Measurements from ENCODE around the gene DEAF1.
A peak's percentile ranks its signal among the peaks of the same experiment; 100 is the strongest.

DEAF1 gene

GRCh38 chr11:721247-721740 lies 26.3 kb upstream of the DEAF1 start:
- DNase-seq (ENCODE audit: low spot score): no peak

- DNase-seq (ENCODE audit: low spot score): peak; percentile 67
Observed at GRCh38 chr11:720642-721246, 25.7 kb upstream of the DEAF1 start.

DNA sequence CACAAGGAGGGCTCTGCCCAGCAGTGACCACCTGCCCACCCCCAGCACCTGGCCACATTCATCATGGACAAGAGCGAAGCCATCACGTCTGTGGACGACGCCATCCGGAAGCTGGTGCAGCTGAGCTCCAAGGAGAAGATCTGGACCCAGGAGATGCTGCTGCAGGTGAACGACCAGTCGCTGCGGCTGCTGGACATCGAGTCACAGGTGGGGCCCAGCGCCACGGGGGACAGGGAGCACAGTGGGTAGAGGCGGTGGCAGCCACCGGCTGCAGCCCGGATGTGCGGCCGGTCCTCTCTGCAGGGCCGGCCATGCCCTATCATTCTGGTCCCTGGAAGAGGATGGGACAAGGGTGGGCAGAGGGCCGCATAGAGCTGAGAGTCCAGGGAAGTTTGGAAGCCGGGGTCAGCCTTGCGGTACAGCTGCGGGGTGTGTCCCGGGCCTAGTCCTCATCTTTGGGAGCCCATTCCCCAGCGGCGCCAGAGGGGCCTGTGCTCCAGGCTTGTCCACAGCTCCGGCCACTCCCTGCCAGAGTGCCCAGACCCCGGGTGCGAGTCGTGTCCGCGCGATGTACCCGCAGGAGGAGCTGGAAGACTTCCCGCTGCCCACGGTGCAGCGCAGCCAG lies 25.1 kb upstream of the DEAF1 start:
- DNase-seq (ENCODE audit: low spot score): peak; percentile 42

GRCh38 chr11:719214-720016 lies 24.4 kb upstream of the DEAF1 start:
- DNase-seq (ENCODE audit: low spot score): peak; percentile 33

DNA sequence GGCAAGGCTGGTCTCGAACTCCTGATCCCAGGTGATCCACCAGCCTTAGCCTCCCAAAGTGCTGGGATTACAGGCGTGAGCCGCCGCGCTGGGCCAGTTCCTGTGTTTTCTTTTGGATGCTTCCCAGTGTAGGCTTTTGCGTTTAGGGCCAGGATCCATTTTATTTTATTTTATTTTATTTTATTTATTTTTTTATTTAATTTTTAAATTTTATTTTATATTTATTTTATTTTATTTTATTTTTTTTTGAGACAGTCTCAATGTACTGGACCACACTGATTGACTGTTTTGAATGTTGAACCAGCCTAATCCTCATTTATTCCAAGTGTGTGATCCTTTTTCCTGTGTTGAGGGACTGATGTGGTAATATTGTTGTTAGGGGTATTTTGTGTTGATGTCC lies 19.4 kb upstream of the DEAF1 start:
- no peak for DNase-seq (ENCODE audit: low spot score)

GRCh38 chr11:709109-709997 lies 14.3 kb upstream of the DEAF1 start:
- DNase-seq (ENCODE audit: low spot score): peak; percentile 26

GRCh38 chr11:708511-708910 lies 13.5 kb upstream of the DEAF1 start:
- DNase-seq (ENCODE audit: low spot score): peak; percentile 27

DNA sequence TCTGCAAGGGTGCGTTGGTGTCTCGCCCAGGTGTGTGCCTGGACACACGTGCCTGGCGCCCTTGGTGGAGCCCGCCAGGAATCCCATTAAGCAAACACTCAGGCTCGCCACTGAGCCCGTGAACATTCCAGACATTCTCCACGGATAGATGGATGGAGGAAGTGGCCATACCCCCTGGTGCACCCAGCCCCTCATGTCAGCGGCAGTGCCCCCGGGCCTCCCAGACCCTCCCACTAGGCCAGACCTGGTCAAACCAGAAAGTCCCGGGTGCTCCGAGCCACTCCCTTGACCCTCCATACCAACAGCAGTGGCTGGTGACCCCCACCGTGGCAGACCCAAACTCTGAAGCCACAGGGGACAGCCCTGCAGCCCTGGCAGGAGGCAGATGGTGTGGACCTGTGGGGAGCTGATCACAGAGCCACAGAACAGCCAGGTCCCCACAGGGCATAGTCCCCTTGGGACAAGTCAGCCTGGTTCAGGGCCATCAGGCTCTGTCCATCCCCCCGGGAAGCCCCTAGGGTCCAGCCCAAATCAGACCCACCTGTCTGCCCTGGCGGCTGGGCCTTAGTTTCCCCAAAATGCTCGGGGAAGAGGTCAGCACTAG lies 12.9 kb upstream of the DEAF1 start:
- peak; percentile 37 for DNase-seq (ENCODE audit: low spot score)

GRCh38 chr11:706957-707816 lies 12.2 kb upstream of the DEAF1 start:
- peak; percentile 42 for DNase-seq (ENCODE audit: low spot score)

DNA sequence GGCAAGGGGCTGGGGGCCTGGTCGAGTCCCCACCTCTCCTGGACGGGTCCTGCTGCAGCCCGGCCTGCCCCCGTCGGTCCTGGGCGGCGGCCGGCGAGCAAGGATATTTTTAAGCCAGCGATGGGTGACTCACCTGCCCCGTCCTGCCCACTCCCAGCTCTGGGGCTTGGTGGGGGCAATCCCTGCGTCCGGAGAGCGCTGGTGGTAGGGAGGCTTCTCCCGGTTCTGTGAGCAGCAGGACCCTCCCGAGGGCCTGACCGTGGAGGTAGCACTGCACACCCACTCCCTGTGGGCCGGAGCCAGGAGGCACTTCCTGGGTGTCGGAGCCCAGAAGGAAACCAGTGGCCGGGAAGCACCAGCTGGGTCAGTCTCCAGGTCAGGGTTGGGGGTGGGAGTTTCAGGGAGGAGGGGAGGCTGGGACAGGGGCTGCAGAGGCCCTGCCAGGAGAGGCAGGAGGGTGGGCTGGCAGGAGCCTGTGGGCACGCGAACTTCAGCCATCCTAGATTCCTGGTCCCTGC lies 11.5 kb upstream of the DEAF1 start:
- DNase-seq (ENCODE audit: low spot score): no peak

- no peak for DNase-seq (ENCODE audit: low spot score)
Observed at GRCh38 chr11:705646-706438, 10.8 kb upstream of the DEAF1 start, which contains the start of gene EPS8L2. TSS of gene EPS8L2 (plus strand) at chr11:706231. CDS start at chr11:709408, 3,177 bp downstream.

DNA sequence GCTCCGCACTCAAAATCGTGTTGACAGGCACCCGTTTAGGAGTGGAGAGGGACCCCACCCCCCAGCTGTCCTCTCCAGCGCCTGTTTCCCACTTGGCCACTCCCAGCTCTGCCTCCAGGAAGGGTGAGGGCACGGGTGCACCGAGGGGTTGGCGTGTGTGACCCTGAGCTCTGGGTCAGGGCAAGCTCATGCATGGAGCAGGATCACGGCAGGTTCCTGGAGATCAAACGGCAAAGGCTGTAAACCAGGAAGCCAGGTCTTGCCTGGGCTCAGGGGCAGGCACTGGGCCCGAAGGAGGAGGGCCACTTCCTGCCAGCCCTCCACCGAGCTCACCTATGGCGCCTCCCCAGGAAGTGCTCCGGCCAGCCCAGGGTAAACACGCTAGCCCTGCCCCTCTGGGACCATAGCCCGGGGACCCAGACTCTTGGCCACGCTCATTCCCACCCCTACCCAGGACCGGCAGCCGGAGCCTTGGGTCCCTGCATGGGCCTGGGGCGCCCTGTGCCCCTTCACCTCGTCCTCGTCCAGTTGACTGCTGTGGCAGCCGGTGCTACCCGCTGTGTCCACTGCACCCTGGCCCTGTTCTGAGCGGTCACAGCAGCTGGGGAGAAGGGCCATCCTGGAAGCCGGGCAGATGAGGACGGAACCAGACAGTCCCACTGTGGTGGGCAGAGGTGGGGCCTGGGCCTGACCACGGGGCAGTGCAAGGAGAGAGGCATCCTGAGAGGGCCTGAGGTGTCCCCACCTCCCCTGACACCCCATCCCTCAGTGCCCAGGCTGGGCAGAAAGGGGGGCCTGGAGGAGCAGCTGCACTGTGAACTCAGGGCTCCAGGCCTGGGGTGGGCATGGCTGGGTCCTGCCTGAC lies 10.0 kb upstream of the DEAF1 start:
- DNase-seq (ENCODE audit: low spot score): no peak

DNA sequence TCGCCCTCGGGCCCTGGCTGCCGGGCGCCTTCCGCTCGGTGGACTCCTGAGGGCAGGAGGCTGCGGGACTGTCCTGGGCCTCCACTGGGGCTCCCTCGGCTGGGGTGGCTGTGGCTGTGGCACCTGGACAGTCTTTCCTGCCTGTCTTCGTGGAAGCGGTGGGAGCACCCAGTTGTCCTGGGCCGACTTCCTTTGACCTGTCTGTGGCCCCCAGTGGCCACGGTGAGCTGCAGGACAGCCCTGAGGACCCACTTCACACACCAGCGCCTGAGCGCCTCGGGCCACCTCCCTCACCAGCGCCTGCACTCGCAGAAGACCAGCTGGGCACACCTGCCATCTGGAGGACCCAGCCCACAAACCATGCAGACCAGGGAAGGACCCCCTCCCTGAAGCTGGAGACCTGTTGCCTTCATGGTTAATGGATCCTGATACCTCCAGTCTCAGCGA lies 9.2 kb upstream of the DEAF1 start:
- DNase-seq (ENCODE audit: low spot score): no peak

DNA sequence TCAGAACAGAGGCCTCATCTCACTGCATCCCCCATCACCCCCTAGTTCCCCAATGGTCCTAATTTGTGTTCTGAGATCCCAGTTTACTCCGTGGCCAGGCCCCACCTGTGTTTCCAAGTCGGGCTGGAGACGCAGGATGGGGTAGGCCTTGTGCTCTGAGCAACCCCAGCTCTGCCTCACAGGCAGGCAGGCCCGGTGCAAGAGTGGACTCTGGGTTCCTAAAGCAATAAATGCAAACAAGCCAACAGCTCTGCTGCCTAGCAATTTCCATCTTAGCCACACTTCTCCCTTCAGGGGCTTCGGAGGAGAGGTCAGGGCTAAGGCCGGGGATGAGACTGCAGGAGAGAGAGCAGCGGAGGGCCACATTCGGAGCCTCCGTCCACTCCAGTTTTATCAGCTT lies 8.5 kb upstream of the DEAF1 start:
- no peak for DNase-seq (ENCODE audit: low spot score)

DNA sequence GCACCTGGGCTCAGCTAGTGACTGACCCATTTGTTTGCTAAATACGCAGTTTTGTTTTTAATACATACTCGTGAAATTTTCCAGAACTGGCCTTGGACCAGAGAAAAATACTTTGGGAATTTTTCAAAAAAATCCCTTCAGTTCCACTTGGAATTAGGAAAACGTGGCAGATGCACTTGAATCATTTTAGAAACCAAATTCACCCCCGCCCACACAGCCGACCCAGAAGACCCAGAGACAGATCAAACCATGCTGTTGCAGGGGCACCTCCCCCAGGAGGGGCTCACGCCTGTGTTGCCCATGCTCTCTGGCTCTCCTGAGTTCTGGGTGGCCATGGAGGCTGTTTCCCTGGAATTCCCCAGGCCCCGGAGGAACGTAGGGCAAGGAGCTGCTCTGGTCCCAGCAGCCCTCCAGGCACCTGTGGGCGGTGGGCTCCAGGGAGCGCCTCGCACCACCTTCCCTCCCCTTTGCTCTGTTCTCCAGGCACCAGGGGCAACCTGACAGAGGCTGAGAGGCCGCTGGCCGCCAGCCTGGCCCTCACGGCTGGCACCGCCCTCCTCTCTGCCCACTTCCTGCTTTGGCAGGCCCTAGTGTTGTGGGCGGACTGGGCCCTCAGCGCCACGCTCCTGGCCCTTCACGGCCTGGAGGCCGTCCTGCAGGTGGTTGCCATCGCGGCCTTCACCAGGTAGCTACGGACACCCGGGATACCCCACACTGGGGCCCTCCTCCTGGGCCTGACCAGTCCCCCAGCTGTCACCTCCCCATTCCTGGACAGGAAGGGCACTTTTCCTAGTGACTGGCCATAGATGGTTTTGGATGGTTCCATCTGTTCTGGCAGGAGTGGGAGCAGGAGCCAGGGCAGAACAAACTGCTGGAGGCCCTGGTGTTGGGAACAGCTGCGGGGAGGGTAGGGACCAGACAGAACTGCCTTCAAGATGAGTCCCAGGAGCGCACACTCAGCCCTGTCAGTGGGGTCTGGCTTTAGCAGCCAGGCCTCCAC lies 7.7 kb upstream of the DEAF1 start:
- no peak for DNase-seq (ENCODE audit: low spot score)

- no peak for DNase-seq (ENCODE audit: low spot score)
Observed at GRCh38 chr11:701741-702461, 6.9 kb upstream of the DEAF1 start.

Measured in D341Med (cell line).